ENCODE measurements around the gene TIMM50.

GRCh38 chr19:39432677-39433025 is 48.0 kb upstream of the TIMM50 start:
- TF ChIP-seq CTCF (IDR thresholded peaks at IDR 0.05): no peak
- TF ChIP-seq FOXJ3 (CRISPR knock-in tag; IDR thresholded peaks at IDR 0.05): no peak
- TF ChIP-seq, protein P1, sequence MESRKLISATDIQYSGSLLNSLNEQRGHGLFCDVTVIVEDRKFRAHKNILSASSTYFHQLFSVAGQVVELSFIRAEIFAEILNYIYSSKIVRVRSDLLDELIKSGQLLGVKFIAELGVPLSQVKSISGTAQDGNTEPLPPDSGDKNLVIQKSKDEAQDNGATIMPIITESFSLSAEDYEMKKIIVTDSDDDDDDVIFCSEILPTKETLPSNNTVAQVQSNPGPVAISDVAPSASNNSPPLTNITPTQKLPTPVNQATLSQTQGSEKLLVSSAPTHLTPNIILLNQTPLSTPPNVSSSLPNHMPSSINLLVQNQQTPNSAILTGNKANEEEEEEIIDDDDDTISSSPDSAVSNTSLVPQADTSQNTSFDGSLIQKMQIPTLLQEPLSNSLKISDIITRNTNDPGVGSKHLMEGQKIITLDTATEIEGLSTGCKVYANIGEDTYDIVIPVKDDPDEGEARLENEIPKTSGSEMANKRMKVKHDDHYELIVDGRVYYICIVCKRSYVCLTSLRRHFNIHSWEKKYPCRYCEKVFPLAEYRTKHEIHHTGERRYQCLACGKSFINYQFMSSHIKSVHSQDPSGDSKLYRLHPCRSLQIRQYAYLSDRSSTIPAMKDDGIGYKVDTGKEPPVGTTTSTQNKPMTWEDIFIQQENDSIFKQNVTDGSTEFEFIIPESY (IDR thresholded peaks at IDR 0.05; ENCODE audit: borderline replicate concordance, low read depth): no peak
- TF ChIP-seq TAF1 (IDR thresholded peaks at IDR 0.05; ENCODE audit: borderline replicate concordance, low read depth, low read length): no peak
- no peak for TF ChIP-seq POLR2AphosphoS5 (IDR thresholded peaks at IDR 0.05; ENCODE audit: low read depth, low read length)
- TF ChIP-seq RFX5 (IDR thresholded peaks at IDR 0.05; ENCODE audit: low read length): no peak
- TF ChIP-seq EZH2phosphoT487 (IDR thresholded peaks at IDR 0.05; ENCODE audit: borderline replicate concordance, low read depth): no peak
- no peak for TF ChIP-seq REST (IDR thresholded peaks at IDR 0.05; ENCODE audit: low read depth, low read length)
- TF ChIP-seq, protein P2, sequence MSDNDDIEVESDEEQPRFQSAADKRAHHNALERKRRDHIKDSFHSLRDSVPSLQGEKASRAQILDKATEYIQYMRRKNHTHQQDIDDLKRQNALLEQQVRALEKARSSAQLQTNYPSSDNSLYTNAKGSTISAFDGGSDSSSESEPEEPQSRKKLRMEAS (IDR thresholded peaks at IDR 0.05; ENCODE audit: low read depth): no peak
